HG03558 (cell line): Measurements from ENCODE around the gene SPA17.

ENCODE experiments used
- ATAC-seq: cut with Tn5 transposase; IDR thresholded peaks from one replicate; pipeline ENCODE4 v1.9.1; 2021; ENCODE audit warnings: moderate number of reproducible peaks; ENCODE audit not compliant: unreplicated experiment; ENCODE audit errors: extremely low read depth

SPA17 gene

GRCh38 chr11:124719534-124719933, 45.8 kb downstream of the SPA17 start:
- ATAC-seq, result no peak

GRCh38 chr11:124722176-124722575, 48.5 kb downstream of the SPA17 start:
- no peak for ATAC-seq

GRCh38 chr11:124724979-124725718, 51.4 kb downstream of the SPA17 start:
- peak; percentile 92 for ATAC-seq

GRCh38 chr11:124725719-124726105, 52.0 kb downstream of the SPA17 start:
- no peak for ATAC-seq

GRCh38 chr11:124727474-124727873, 53.8 kb downstream of the SPA17 start:
- ATAC-seq, result no peak

- no peak for ATAC-seq
Measured at GRCh38 chr11:124728134-124728533, 54.4 kb downstream of the SPA17 start.

- ATAC-seq, result no peak
Measured at GRCh38 chr11:124729571-124729970, 55.9 kb downstream of the SPA17 start.

GRCh38 chr11:124732230-124732629, 58.5 kb downstream of the SPA17 start:
- no peak for ATAC-seq

GRCh38 chr11:124736736-124737135, 63.0 kb downstream of the SPA17 start:
- ATAC-seq, result no peak

GRCh38 chr11:124737638-124738305, 64.1 kb downstream of the SPA17 start:
- ATAC-seq, result no peak

- no peak for ATAC-seq
Measured at GRCh38 chr11:124738713-124739478, 65.2 kb downstream of the SPA17 start.

- peak; percentile 97 for ATAC-seq
Measured at GRCh38 chr11:124739479-124740276, 66.0 kb downstream of the SPA17 start, which contains the start of gene NRGN. NRGN (plus strand) TSS chr11:124739942; CDS start chr11:124740085, 143 bp downstream.

- ATAC-seq, result no peak
Measured at GRCh38 chr11:124740277-124740882, 66.7 kb downstream of the SPA17 start.

- no peak for ATAC-seq
Measured at GRCh38 chr11:124742555-124742954, 68.9 kb downstream of the SPA17 start.

- ATAC-seq, result no peak
Measured at GRCh38 chr11:124743050-124743449, 69.3 kb downstream of the SPA17 start.

GRCh38 chr11:124745270-124745834, 71.6 kb downstream of the SPA17 start:
- ATAC-seq, result no peak

GRCh38 chr11:124745835-124746620, 72.3 kb downstream of the SPA17 start:
- ATAC-seq, result no peak

GRCh38 chr11:124746621-124747243, 73.0 kb downstream of the SPA17 start:
- peak; percentile 77 for ATAC-seq
